Mucosa of descending colon (tissue), 3 donors: Measurements from ENCODE around the gene OSBPL6. TPM values are rescaled to one million over a fixed set of nuclear protein-coding genes. Genes with fewer than 3 reads are reported as not detected.

Experiments used
- ATAC-seq: fragments of 200-7000 bp; cut with Tn5 transposase; one replicate; pipeline ENCODE4 v1.9.1; 2020; ENCODE audit warnings: mild to moderate bottlenecking, moderate library complexity
- DNase-seq, 3 donors: peaks; one replicate each; pipeline ENCODE4 v3.0.0-alpha.2; 2020
- H3K36me3 ChIP-seq: fragments of 200-600 bp; one replicate; pipeline ENCODE4 v1.8.0; 2021; ENCODE audit warnings: low read depth, mild to moderate bottlenecking
- H3K4me1 ChIP-seq: fragments of 200-600 bp; one replicate; pipeline ENCODE4 v1.8.0; 2021; ENCODE audit warnings: low read depth, mild to moderate bottlenecking
- H3K4me3 ChIP-seq: fragments of 200-600 bp; one replicate; pipeline ENCODE4 v1.8.0; 2021; ENCODE audit warnings: mild to moderate bottlenecking
- H3K9me3 ChIP-seq: fragments of 200-600 bp; one replicate; pipeline ENCODE4 v1.8.0; 2021; ENCODE audit warnings: mild to moderate bottlenecking
- intact Hi-C, 2 donors: fragments of 100-400 bp; cut with DNase I in 1 of 2; cut with micrococcal nuclease in 1 of 2; formaldehyde crosslinking; loops; one replicate each; pipeline versions ENCODE4 v1.11.0 to v1.11.1; 2022; cut with DNase I, micrococcal nuclease
- total RNA-seq, 3 donors: library from RNA; stranded (reverse); fragmentation: NEBNext Ultra II Directional in 2 of 3; extraction: Animal tissue kit (Norgen Biotek cat#: 25700) in 2 of 3; gene quantifications; one replicate each; pipeline versions ENCODE4 v1.2.1 to v1.2.4, GENCODE V29; 2021 to 2023
- TF ChIP-seq, protein P1 (sequence below): fragments of 200-600 bp; IDR thresholded peaks from one replicate; pipeline ENCODE4 v1.8.0; 2022; ENCODE audit warnings: antibody characterized with exemption, mild to moderate bottlenecking
- donor health status: DM: no; HTN: no; CAD: no; lungs with moderate emphysema.
- donor health status: DM: no; HTN: no; CAD: no.
- donor health status: DM: no; HTN: yes; CAD: no.

OSBPL6 gene
- total RNA-seq, 3 donors from 2014 or later = 1.3 to 2.7 (median 1.5) TPM

DNA sequence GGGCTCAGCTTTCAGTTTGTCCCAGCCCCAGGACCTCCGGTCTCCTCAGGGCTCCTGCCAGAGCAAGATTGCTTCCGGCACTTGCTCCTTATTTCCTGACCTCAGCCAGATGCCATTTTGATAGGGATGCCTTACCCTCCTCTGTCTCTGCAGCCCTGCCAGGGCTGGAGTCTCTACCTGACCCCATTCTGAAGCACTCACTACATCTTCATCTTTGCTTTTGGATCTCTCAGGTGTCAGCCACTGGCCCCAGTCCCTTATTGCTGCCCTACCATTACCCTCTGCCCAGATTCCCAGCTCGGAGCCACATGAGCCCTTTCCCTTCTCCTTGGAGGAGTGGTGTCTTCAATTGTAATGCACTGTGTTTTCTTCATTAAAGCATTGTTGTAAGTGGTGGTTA is 17.1 kb downstream of the OSBPL6 start:
- DNase-seq = no peak
- intact Hi-C loops = no loop called here
- no peaks in the 10 kb centered on the region for H3K36me3 ChIP-seq

DNA sequence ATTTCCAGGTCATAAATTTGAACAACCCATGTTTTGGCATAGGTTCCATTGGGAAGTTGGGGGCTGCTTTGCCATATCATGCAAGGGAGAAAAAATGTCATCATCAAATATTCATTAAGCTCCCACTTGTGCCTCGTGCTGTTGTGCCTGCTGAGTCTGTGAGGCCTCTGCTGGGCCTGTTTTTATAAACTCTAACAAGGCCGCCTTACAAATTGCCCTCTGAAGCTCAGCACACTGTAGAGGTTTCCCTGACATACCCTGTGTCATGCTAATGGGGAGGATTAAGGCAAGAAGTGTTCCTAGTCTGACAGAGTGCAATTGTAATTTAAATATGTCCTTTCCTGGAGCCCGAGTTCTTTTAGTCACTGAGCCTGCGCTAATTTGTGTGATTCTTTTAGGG is 17.6 kb downstream of the OSBPL6 start:
- intact Hi-C loops = no loop called here

More for the DNA sequence above, 17.1 kb downstream of the OSBPL6 start:
- TF ChIP-seq, protein P1, sequence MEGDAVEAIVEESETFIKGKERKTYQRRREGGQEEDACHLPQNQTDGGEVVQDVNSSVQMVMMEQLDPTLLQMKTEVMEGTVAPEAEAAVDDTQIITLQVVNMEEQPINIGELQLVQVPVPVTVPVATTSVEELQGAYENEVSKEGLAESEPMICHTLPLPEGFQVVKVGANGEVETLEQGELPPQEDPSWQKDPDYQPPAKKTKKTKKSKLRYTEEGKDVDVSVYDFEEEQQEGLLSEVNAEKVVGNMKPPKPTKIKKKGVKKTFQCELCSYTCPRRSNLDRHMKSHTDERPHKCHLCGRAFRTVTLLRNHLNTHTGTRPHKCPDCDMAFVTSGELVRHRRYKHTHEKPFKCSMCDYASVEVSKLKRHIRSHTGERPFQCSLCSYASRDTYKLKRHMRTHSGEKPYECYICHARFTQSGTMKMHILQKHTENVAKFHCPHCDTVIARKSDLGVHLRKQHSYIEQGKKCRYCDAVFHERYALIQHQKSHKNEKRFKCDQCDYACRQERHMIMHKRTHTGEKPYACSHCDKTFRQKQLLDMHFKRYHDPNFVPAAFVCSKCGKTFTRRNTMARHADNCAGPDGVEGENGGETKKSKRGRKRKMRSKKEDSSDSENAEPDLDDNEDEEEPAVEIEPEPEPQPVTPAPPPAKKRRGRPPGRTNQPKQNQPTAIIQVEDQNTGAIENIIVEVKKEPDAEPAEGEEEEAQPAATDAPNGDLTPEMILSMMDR = no peak
- H3K4me3 ChIP-seq = no peak overlapping the region
- H3K9me3 ChIP-seq = no peaks in the 10 kb centered on the region
- no peak for ATAC-seq
- H3K4me1 ChIP-seq = no peaks in the 10 kb centered on the region

DNA sequence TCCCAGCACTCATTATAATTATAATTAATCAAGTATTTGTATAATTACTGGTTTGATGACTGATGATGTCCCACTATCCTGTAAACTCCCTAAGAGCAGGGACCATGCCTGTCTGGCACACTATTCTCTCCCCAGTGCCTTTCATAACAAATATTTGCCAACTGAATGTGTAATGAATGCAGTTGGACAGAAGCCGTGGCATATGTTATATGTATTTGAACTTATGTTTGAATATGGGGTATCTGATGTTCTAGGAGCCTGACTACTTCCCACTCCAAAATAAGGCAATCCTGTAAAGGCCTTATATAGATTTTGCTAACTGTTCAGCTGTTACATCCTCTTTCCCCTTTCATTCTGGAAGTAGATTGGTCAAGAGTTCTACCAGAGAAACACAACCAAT is 19.7 kb downstream of the OSBPL6 start:
- ATAC-seq (no peak), DNase-seq (no peak)
- H3K9me3 ChIP-seq = no peaks in the 10 kb centered on the region
- H3K4me1 ChIP-seq = no peaks in the 10 kb centered on the region
- no peaks in the 10 kb centered on the region for H3K36me3 ChIP-seq
- TF ChIP-seq, protein P1 = no peak
- intact Hi-C loops = no loop called here
- H3K4me3 ChIP-seq = no peak overlapping the region

More for the DNA sequence above, 17.6 kb downstream of the OSBPL6 start:
- no peak overlapping the region for H3K4me3 ChIP-seq
- no peak for ATAC-seq
- no peaks in the 10 kb centered on the region for H3K4me1 ChIP-seq
- no peaks in the 10 kb centered on the region for H3K9me3 ChIP-seq
- DNase-seq = no peak
- H3K36me3 ChIP-seq = no peaks in the 10 kb centered on the region
- TF ChIP-seq, protein P1 = no peak

DNA sequence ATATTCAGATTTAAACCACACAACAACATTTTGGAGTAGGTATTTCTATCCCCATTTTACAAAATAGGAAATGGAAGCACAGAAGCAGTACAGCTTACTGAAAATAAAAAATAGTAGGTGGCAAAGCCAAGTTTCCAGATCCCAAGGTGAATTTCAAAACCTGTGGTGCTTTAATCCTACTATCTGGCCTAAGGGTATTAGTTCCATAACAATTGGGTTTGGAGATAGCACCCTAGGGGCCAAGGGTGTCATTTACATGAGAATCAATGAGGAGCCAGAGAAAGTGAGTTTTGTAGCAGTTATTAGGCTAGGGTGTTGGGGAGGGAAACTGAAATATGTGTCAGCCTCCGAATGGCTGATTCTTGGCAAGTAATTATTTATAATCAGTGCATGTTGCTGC is 24.9 kb downstream of the OSBPL6 start:
- H3K9me3 ChIP-seq = no peaks in the 10 kb centered on the region
- intact Hi-C loops = no loop called here
- no peaks in the 10 kb centered on the region for H3K36me3 ChIP-seq
- ATAC-seq = no peak
- no peaks in the 10 kb centered on the region for H3K4me1 ChIP-seq
- TF ChIP-seq, protein P1 = no peak
- no peak overlapping the region for H3K4me3 ChIP-seq
- no peak for DNase-seq

DNA sequence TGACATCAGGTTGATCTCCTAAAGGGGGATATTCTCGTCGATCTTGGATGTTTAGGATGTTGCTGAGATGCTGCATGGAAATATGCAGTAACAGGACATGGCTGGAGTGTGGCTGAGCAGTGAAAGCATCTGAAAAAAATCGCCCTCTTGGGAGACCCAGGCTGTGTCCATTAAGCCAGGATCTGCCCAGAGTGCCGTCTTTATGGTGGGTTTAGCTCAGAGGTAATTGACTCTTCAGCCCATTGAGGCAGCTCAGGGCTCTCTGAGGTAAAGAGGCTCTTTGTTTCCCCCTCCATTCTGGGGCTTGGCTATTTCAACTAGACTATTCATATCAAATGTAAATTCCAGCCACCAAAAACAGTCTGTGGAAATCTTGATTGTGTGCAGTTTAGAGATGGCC is 26.5 kb downstream of the OSBPL6 start:
- no peak for ATAC-seq
- Histone ChIP-seq H3K4me3 (no peak overlapping the region), H3K36me3 (no peaks in the 10 kb centered on the region), H3K4me1 (no peaks in the 10 kb centered on the region), H3K9me3 (no peaks in the 10 kb centered on the region)
- intact Hi-C loops = no loop called here
- DNase-seq = no peak
- TF ChIP-seq, protein P1 = no peak

DNA sequence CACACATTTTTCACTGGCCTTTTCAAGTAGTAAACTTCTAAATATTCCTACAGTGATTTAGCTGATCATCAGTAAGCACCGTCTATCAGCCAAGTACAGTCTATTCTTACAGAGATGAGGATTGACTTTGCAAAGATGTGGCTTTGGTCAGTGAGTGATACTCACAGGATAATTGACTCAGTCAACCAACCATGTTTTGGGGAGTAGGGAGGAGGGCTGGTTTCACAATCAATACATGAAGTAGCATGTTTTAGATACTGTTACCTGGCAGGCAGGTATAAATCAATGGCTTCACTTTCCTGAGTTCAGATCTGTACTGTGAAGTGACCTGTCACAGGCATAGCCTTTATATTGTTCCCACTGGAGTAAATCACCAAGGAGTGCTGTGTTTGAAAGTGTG is 27.2 kb downstream of the OSBPL6 start:
- intact Hi-C loops = no loop called here
- ATAC-seq = no peak

More for the DNA sequence above, 27.2 kb downstream of the OSBPL6 start:
- H3K4me1 ChIP-seq = no peaks in the 10 kb centered on the region
- no peaks in the 10 kb centered on the region for H3K36me3 ChIP-seq
- TF ChIP-seq, protein P1 = no peak
- no peak for DNase-seq
- no peaks in the 10 kb centered on the region for H3K9me3 ChIP-seq
- H3K4me3 ChIP-seq = no peak overlapping the region
